ENCODE data around the gene RC3H1. TPM values are rescaled to one million over a fixed set of nuclear protein-coding genes. Genes with fewer than 3 reads are reported as not detected.

Gene RC3H1
- total and polyA plus RNA-seq, 2 of the 13 experiments (the other 11 are each of a cell fraction or from before 2014, with no cell fraction given), result 11.2 to 19.6 TPM

- no peak for TF ChIP-seq ZNF468 (CRISPR knock-in tag; IDR thresholded peaks at IDR 0.05)
- TF ChIP-seq DR1 (CRISPR knock-in tag; IDR thresholded peaks at IDR 0.05), result peak; percentile 18; the same call in 1 of the 2 replicates
- TF ChIP-seq MIXL1 (CRISPR knock-in tag; IDR thresholded peaks at IDR 0.05), result peak; percentile 44; the same call in 1 of the 2 replicates
- TF ChIP-seq SP4 (CRISPR knock-in tag; IDR thresholded peaks at IDR 0.05), result peak; percentile 73; the same call in 1 of the 2 replicates
- TF ChIP-seq ATF4 (CRISPR knock-in tag; IDR thresholded peaks at IDR 0.05), result peak in 1 of 2 experiments; percentile 12; a peak in 1 of 4 replicates
- TF ChIP-seq, protein P1, sequence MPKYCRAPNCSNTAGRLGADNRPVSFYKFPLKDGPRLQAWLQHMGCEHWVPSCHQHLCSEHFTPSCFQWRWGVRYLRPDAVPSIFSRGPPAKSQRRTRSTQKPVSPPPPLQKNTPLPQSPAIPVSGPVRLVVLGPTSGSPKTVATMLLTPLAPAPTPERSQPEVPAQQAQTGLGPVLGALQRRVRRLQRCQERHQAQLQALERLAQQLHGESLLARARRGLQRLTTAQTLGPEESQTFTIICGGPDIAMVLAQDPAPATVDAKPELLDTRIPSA (CRISPR knock-in tag; IDR thresholded peaks at IDR 0.05; ENCODE audit: borderline replicate concordance), result peak; percentile 72; the same call in 1 of the 2 replicates
- TF ChIP-seq HCFC1 (IDR thresholded peaks at IDR 0.05; ENCODE audit: low read depth, low read length), result no peak
- no peak; the same call in 1 of the 2 replicates for TF ChIP-seq PBX3 (CRISPR knock-in tag; IDR thresholded peaks at IDR 0.05; ENCODE audit: borderline replicate concordance)
- peak; percentile 30; the same call in 1 of the 2 replicates for TF ChIP-seq TFDP1 (CRISPR knock-in tag; IDR thresholded peaks at IDR 0.05; ENCODE audit: borderline replicate concordance)
- no peak for TF ChIP-seq ONECUT2 (CRISPR knock-in tag; IDR thresholded peaks at IDR 0.05)
- TF ChIP-seq SUZ12 (IDR thresholded peaks at IDR 0.05; ENCODE audit: low read depth, low read length), result no peak
- TF ChIP-seq POLR2G (IDR thresholded peaks at IDR 0.05; ENCODE audit: low read depth, low read length), result peak; percentile 83
- TF ChIP-seq, protein P2, sequence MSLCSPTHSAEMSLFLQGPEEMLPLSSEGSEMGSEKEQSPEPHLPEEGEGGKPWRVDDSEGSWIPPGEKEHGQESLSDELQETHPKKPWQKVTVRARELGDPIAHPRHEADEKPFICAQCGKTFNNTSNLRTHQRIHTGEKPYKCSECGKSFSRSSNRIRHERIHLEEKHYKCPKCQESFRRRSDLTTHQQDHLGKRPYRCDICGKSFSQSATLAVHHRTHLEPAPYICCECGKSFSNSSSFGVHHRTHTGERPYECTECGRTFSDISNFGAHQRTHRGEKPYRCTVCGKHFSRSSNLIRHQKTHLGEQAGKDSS (CRISPR knock-in tag; IDR thresholded peaks at IDR 0.05; ENCODE audit: borderline replicate concordance, low read depth), result peak; percentile 83; the same call in 1 of the 2 replicates
- peak; percentile 95 for TF ChIP-seq ASH2L (IDR thresholded peaks at IDR 0.05; ENCODE audit: insufficient read length, low read depth, low read length)
- TF ChIP-seq ZNF792 (CRISPR knock-in tag; IDR thresholded peaks at IDR 0.05), result 0 out of 2 replicates have a peak, but pooled peaks have one; percentile 73
- TF ChIP-seq ZNF263 (CRISPR knock-in tag; IDR thresholded peaks at IDR 0.05), result peak; percentile 97
- TF ChIP-seq HDAC6 (IDR thresholded peaks at IDR 0.05; ENCODE audit: low read depth, low read length), result no peak
- no peak for TF ChIP-seq TCF7L2 (IDR thresholded peaks at IDR 0.05; ENCODE audit: low read depth, low read length)
- TF ChIP-seq ZHX1 (CRISPR knock-in tag; IDR thresholded peaks at IDR 0.05; ENCODE audit: low read depth), result no peak
- TF ChIP-seq HOXA3 (CRISPR knock-in tag; IDR thresholded peaks at IDR 0.05), result peak; percentile 34; the same call in 1 of the 2 replicates
- TF ChIP-seq TBL1XR1 (IDR thresholded peaks at IDR 0.05; ENCODE audit: borderline replicate concordance, low read length, partially characterized antibody), result no peak
Measured at GRCh38 chr1:174022080-174022975, at the start of gene RC3H1 (continued).

All from HepG2 (cell line).